Stimulated activated CD8-positive, alpha-beta memory T cell treated with anti-CD3 and anti-CD28 coated beads, Interleukin-7, amount 100 ng/mL, for 24 hours (primary cell): Measurements from ENCODE around the gene CHTF8.
"Not testable (repeated sequence)": the region's sequence is repeated elsewhere in the genome, so short reads cannot be mapped to it uniquely, and the experiment has no call there.

ENCODE experiments used
- DNase-seq: peaks from one replicate; pipeline ENCODE4 v3.0.0-alpha.2; 2020; ENCODE audit warnings: low read depth

CHTF8 gene

GRCh38 chr16:69132424-69133252, at the start of gene CHTF8, which contains the start of gene UTP4:
Gene CHTF8 (minus strand): TSS chr16:69132588. CDS start chr16:69121458, 11,130 bp downstream.
Gene UTP4 (plus strand): TSS chr16:69132649. CDS start chr16:69133460, 811 bp downstream.
- DNase-seq, result peak; percentile 75

GRCh38 chr16:69180011-69180338, 47.6 kb upstream of the CHTF8 start:
- DNase-seq, result no peak

- DNase-seq, result no peak
Observed at GRCh38 chr16:69179328-69180010, 47.1 kb upstream of the CHTF8 start.

GRCh38 chr16:69176033-69176800, 43.8 kb upstream of the CHTF8 start:
- DNase-seq, result no peak

GRCh38 chr16:69171325-69172084, 39.1 kb upstream of the CHTF8 start:
- no peak for DNase-seq

- no peak for DNase-seq
Observed at GRCh38 chr16:69169607-69170352, 37.4 kb upstream of the CHTF8 start.

- no peak for DNase-seq
Observed at GRCh38 chr16:69169051-69169450, 36.7 kb upstream of the CHTF8 start.

GRCh38 chr16:69166946-69167930, 34.9 kb upstream of the CHTF8 start:
- DNase-seq, result no peak

- DNase-seq, result peak; percentile 41
Observed at GRCh38 chr16:69166221-69166833, 33.9 kb upstream of the CHTF8 start.

GRCh38 chr16:69165584-69165983, 33.2 kb upstream of the CHTF8 start:
- no peak for DNase-seq

GRCh38 chr16:69160192-69160591, 27.8 kb upstream of the CHTF8 start:
- DNase-seq, result no peak

- DNase-seq, result no peak
Observed at GRCh38 chr16:69157196-69157595, 24.8 kb upstream of the CHTF8 start.

- DNase-seq, result no peak
Observed at GRCh38 chr16:69150146-69150865, 17.9 kb upstream of the CHTF8 start.

GRCh38 chr16:69149621-69150020, 17.2 kb upstream of the CHTF8 start:
- DNase-seq, result not testable (repeated sequence)

GRCh38 chr16:69145658-69146057, 13.3 kb upstream of the CHTF8 start:
- DNase-seq, result no peak

GRCh38 chr16:69143116-69143515, 10.7 kb upstream of the CHTF8 start:
- DNase-seq, result no peak

GRCh38 chr16:69141936-69142335, 9.5 kb upstream of the CHTF8 start:
- DNase-seq, result no peak

GRCh38 chr16:69141014-69141413, 8.6 kb upstream of the CHTF8 start:
- DNase-seq, result no peak

GRCh38 chr16:69139464-69139863, 7.1 kb upstream of the CHTF8 start:
- not testable (repeated sequence) for DNase-seq
